GM23248 (cell line): ENCODE results near the gene WDR7.

Source experiments
- EZH2 ChIP-seq: fragments of 200-600 bp; sonication (generic); IDR thresholded peaks from 2 replicates; pipeline ENCODE4 v1.6.1; 2018; ENCODE audit warnings: antibody characterized with exemption, mild to moderate bottlenecking; ENCODE audit not compliant: insufficient read depth, poor library complexity, severe bottlenecking
- EZH2phosphoT487 ChIP-seq: fragments of 200-600 bp; sonication (generic); IDR thresholded peaks from 2 replicates; pipeline ENCODE4 v1.6.1; 2018; ENCODE audit warnings: antibody characterized with exemption, moderate library complexity, mild to moderate bottlenecking, low read depth; ENCODE audit not compliant: insufficient read depth

GRCh38 chr18:56910967-56911366 lies 259.8 kb downstream of the WDR7 start:
- TF ChIP-seq EZH2phosphoT487 (no peak), EZH2 (no peak)
